ENCODE data around the gene GRWD1.

GRCh38 chr19:48474084-48474592 is 28.4 kb downstream of the GRWD1 start:
- no peak for TF ChIP-seq CTCF (conservative IDR thresholded peaks at IDR 0.05; ENCODE audit: low read depth, low read length)
- TF ChIP-seq POLR2A (IDR thresholded peaks at IDR 0.05; ENCODE audit: low read depth, low read length), result 0 out of 2 replicates have a peak, but pooled peaks have one; percentile 11
- TF ChIP-seq CEBPB (IDR thresholded peaks at IDR 0.05; ENCODE audit: low read depth, low read length), result no peak
- TF ChIP-seq RCOR1 (IDR thresholded peaks at IDR 0.05; ENCODE audit: insufficient replicate concordance, low read length), result no peak
